Stimulated activated naive CD8-positive, alpha-beta T cell treated with anti-CD3 and anti-CD28 coated beads, Interleukin-15, Interleukin-2, amounts not matched to agents 100 U/mL and 50 U/mL, for 24 hours (primary cell): ENCODE data around the gene PLXNA3.
A peak's percentile ranks its signal among the peaks of the same experiment; 100 is the strongest.
"Not testable (repeated sequence)": the region's sequence is repeated elsewhere in the genome, so short reads cannot be mapped to it uniquely, and the experiment has no call there.

Experiments
- ATAC-seq: fragments of 150-1000 bp; cut with Tn5 transposase; one replicate; pipeline ENCODE4 v1.10.0; 2021
- DNase-seq: peaks from one replicate; pipeline ENCODE4 v3.0.0; 2021

Gene PLXNA3

GRCh38 chrX:154478728-154479622 is 20.9 kb downstream of the PLXNA3 start, which contains the start of gene LAGE3:
TSS of gene LAGE3 (minus strand) at chrX:154479281. CDS start at chrX:154478915, 366 bp downstream.
- DNase-seq (peak; percentile 95), ATAC-seq (peak; percentile 95)

- no peak for DNase-seq
- no peak for ATAC-seq
Measured at GRCh38 chrX:154481195-154481594, 23.1 kb downstream of the PLXNA3 start.

GRCh38 chrX:154481911-154482601 is 24.0 kb downstream of the PLXNA3 start:
- DNase-seq (no peak), ATAC-seq (no peak)

GRCh38 chrX:154482786-154483185 is 24.7 kb downstream of the PLXNA3 start:
- DNase-seq (no peak), ATAC-seq (no peak)

GRCh38 chrX:154483325-154483724 is 25.2 kb downstream of the PLXNA3 start:
- no peak for DNase-seq
- ATAC-seq: no peak

- DNase-seq (no peak), ATAC-seq (peak; percentile 15)
Measured at GRCh38 chrX:154484255-154485149, 26.4 kb downstream of the PLXNA3 start.

- DNase-seq: no peak
- no peak for ATAC-seq
Measured at GRCh38 chrX:154485150-154486051, 27.3 kb downstream of the PLXNA3 start.

- ATAC-seq: no peak
- peak; percentile 35 for DNase-seq
Measured at GRCh38 chrX:154486052-154486395, 27.9 kb downstream of the PLXNA3 start.

- DNase-seq (peak; percentile 70), ATAC-seq (peak; percentile 30)
Measured at GRCh38 chrX:154486396-154487207, 28.5 kb downstream of the PLXNA3 start, which contains the start of gene UBL4A. TSS of gene UBL4A (minus strand) at chrX:154486615. CDS start at chrX:154486584, 31 bp downstream.

GRCh38 chrX:154487518-154488290 is 29.6 kb downstream of the PLXNA3 start:
- DNase-seq (no peak), ATAC-seq (no peak)

GRCh38 chrX:154488336-154489075 is 30.4 kb downstream of the PLXNA3 start:
- DNase-seq (no peak), ATAC-seq (no peak)

- ATAC-seq: no peak
- no peak for DNase-seq
Measured at GRCh38 chrX:154489182-154489581, 31.1 kb downstream of the PLXNA3 start.

- ATAC-seq (peak; percentile 37), DNase-seq (peak; percentile 35)
Measured at GRCh38 chrX:154490021-154490413, 31.9 kb downstream of the PLXNA3 start.

- DNase-seq (peak; percentile 89), ATAC-seq (peak; percentile 91)
Measured at GRCh38 chrX:154490414-154491083, 32.5 kb downstream of the PLXNA3 start, which contains the start of gene SLC10A3. TSS of gene SLC10A3 (minus strand) at chrX:154490629. CDS start at chrX:154488940, 1,689 bp downstream.

GRCh38 chrX:154494715-154495114 is 36.6 kb downstream of the PLXNA3 start:
- ATAC-seq (no peak), DNase-seq (no peak)

GRCh38 chrX:154495472-154495922 is 37.4 kb downstream of the PLXNA3 start:
- DNase-seq (no peak), ATAC-seq (no peak)

GRCh38 chrX:154496591-154497137 is 38.6 kb downstream of the PLXNA3 start:
- not testable (repeated sequence) for DNase-seq, ATAC-seq
